Kidney (tissue), 14 donors: ENCODE measurements around the gene KREMEN1. TPM values are rescaled to one million over a fixed set of nuclear protein-coding genes. Genes with fewer than 3 reads are reported as not detected.

Source experiments
- DNase-seq, 5 donors: peaks; one replicate each; pipeline ENCODE4 v3.0.0-alpha.2; 2013 to 2020
- FAIRE-seq: peaks from 2 replicates; lab custom pipeline; 2012; peaks lifted over from hg19 to GRCh38; lab: Jason Lieb, UNC
- H3K27ac ChIP-seq, 2 donors: one replicate each; pipeline ENCODE4 v1.7.0; 2013; ENCODE audit warnings: low read depth in 2 of 2, low read length in 2 of 2, inconsistent platforms in 1 of 2
- H3K27me3 ChIP-seq: one replicate; pipeline ENCODE4 v1.7.1; 2013; ENCODE audit warnings: low read length, inconsistent platforms; ENCODE audit not compliant: control insufficient read depth, insufficient read depth
- H3K36me3 ChIP-seq, 3 donors: one replicate each; pipeline versions ENCODE4 v1.7.0 to v1.7.1; 2013; ENCODE audit warnings: low read length in 3 of 3, control low read depth in 1 of 3, inconsistent platforms in 1 of 3; ENCODE audit not compliant: insufficient read depth in 3 of 3, control insufficient read depth in 2 of 3
- H3K4me1 ChIP-seq, 3 donors: one replicate each; pipeline versions ENCODE4 v1.7.0 to v1.7.1; 2013; ENCODE audit warnings: low read length in 3 of 3, inconsistent platforms in 1 of 3, low read depth in 1 of 3; ENCODE audit not compliant: control insufficient read depth in 2 of 3, insufficient read depth in 2 of 3
- H3K4me3 ChIP-seq, 3 donors: one replicate each; pipeline versions ENCODE4 v1.7.0 to v1.8.1; 2013; ENCODE audit warnings: low read length in 3 of 3, control low read depth in 1 of 3, inconsistent platforms in 1 of 3
- H3K9ac ChIP-seq, 3 donors: one replicate each; pipeline versions ENCODE4 v1.7.0 to v1.7.1; 2013; ENCODE audit warnings: low read length in 3 of 3, control low read depth in 1 of 3, inconsistent platforms in 1 of 3
- H3K9me3 ChIP-seq, 3 donors: one replicate each; pipeline versions ENCODE4 v1.7.0 to v1.7.1; 2013; ENCODE audit warnings: low read length in 3 of 3, control low read depth in 1 of 3, inconsistent platforms in 1 of 3; ENCODE audit not compliant: control insufficient read depth in 2 of 3, insufficient read depth in 1 of 3
- CTCF ChIP-seq: IDR thresholded peaks from 3 replicates; pipeline ENCODE4 v1.5.1; 2012; ENCODE audit warnings: mild to moderate bottlenecking, moderate library complexity, borderline replicate concordance; ENCODE audit not compliant: insufficient read depth; ENCODE audit errors: extremely low read depth
- intact Hi-C: fragments of 100-400 bp; cut with DNase I; formaldehyde crosslinking; loops from one replicate; pipeline ENCODE4 v1.11.1; 2022
- polyA plus RNA-seq: library from polyadenylated mRNA; stranded (reverse); fragments of 350-450 nt; fragmentation: Illumina TruSeq; extraction: RNeasy Lipid Tissue Mini Kit (QIAGEN cat#74804); gene quantifications from one replicate; pipeline ENCODE4 v1.2.3, GENCODE V29; 2014; ENCODE audit warnings: low read depth, low replicate concordance; ENCODE audit not compliant: insufficient read depth
- total RNA-seq: library from RNA; stranded (reverse); fragmentation: NEBNext Ultra II Directional; extraction: Animal tissue kit (Norgen Biotek cat#: 25700); gene quantifications from one replicate; pipeline ENCODE4 v1.2.1, GENCODE V29; 2021
- donor health status: control.
- donor health status: control.
- donor health status: control.
- donor health status: control.
- donor health status: control.
- donor health status: DM: yes; HTN: yes; CAD: no.
- donor health status: Normal renal cell carcinoma (clear cell type).

The KREMEN1 gene
- total and polyA plus RNA-seq, 2 donors from 2014 or later = 9.3 to 16.2 TPM

- Histone ChIP-seq H3K36me3 (no peaks in the 10 kb centered on the region), H3K9ac (no peak overlapping the region), H3K9me3 (peaks cover 0 to 6% (median 0%) of the 10 kb centered on the region in 3 donors), H3K27me3 (no peaks in the 10 kb centered on the region), H3K4me1 (no peaks in the 10 kb centered on the region), H3K27ac (no peak overlapping the region), H3K4me3 (no peak overlapping the region)
- TF ChIP-seq CTCF = no peak
- DNase-seq (peak in 2 of 5 donors; percentile 15 to 46), FAIRE-seq (no peak)
- intact Hi-C loops = no loop called here
Observed at GRCh38 chr22:29172216-29172615, 99.4 kb downstream of the KREMEN1 start.

DNA sequence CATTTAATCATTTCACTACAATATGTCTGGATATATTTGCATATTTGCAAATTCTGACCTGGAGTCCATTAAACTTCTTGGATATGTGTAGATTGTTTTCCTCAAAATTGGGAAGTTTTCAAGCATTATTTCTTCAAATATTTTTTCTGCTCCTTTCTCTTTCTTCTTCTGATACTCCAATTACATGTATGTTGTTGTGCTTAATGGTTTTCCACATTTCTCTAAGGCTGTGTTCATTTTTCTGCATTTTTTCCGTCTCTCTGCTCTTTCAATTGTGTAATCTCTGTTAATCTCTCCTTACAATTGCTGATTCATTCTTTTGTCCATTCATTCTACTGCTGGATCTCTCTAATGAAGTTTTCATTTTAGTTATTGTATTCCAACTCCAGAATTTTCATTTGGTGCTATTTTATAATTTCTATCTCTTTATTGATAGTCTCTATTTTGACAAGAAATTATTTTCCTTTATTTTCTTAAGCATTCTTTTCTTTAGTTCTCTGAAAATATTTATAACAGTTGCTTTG, 102.5 kb downstream of the KREMEN1 start:
- Histone ChIP-seq H3K9me3 (peaks cover 0 to 9% (median 0%) of the 10 kb centered on the region in 3 donors), H3K9ac (no peak overlapping the region), H3K27me3 (no peaks in the 10 kb centered on the region), H3K4me1 (no peaks in the 10 kb centered on the region), H3K36me3 (no peaks in the 10 kb centered on the region), H3K27ac (no peak overlapping the region), H3K4me3 (no peak overlapping the region)
- DNase-seq (no peak), FAIRE-seq (no peak)
- intact Hi-C loops = no loop called here
- no peak for TF ChIP-seq CTCF

GRCh38 chr22:29183971-29184848, 111.4 kb downstream of the KREMEN1 start:
- TF ChIP-seq CTCF = no peak
- no peak overlapping the region for H3K4me3 ChIP-seq
- H3K9ac ChIP-seq = no peak overlapping the region
- H3K36me3 ChIP-seq = no peaks in the 10 kb centered on the region
- no peak overlapping the region for H3K27ac ChIP-seq
- H3K4me1 ChIP-seq = no peaks in the 10 kb centered on the region
- DNase-seq (peak in 1 of 5 donors; percentile 23), FAIRE-seq (no peak)
- H3K9me3 ChIP-seq = peaks cover 0 to 3% (median 0%) of the 10 kb centered on the region in 3 donors
- intact Hi-C loops = no loop called here
- no peaks in the 10 kb centered on the region for H3K27me3 ChIP-seq
